Tibial artery (tissue), 4 donors: ENCODE data around the gene RACK1.
"Not testable (repeated sequence)": the region's sequence is repeated elsewhere in the genome, so short reads cannot be mapped to it uniquely, and the experiment has no call there.

Experiments used
- DNase-seq, 2 donors: peaks; one replicate each; pipeline ENCODE4 v3.0.0-alpha.2; 2019
- H3K27ac ChIP-seq, 2 donors: fragments of 200-600 bp; sonication (generic) in 1 of 2; 1 replicate in 1 of 2; 2 replicates in 1 of 2; pipeline ENCODE4 v1.5.1; 2018 to 2019; ENCODE audit warnings: mild to moderate bottlenecking in 1 of 2
- H3K27me3 ChIP-seq, 2 donors: fragments of 200-600 bp; sonication (generic) in 1 of 2; one replicate each; pipeline versions ENCODE4 v1.5.1 to v1.6.0; 2016 to 2019
- H3K36me3 ChIP-seq, 3 donors: fragments of 200-600 bp; sonication (generic) in 2 of 3; one replicate each; pipeline ENCODE4 v1.5.1; 2016 to 2019; ENCODE audit warnings: mild to moderate bottlenecking in 2 of 3
- H3K4me1 ChIP-seq, 4 donors: fragments of 200-600 bp; sonication (generic) in 2 of 4; 1 replicate in 3 of 4; 2 replicates in 1 of 4; pipeline ENCODE4 v1.5.1; 2016 to 2019
- H3K4me3 ChIP-seq, 2 donors: fragments of 200-600 bp; sonication (generic) in 1 of 2; 1 replicate in 1 of 2; 2 replicates in 1 of 2; pipeline ENCODE4 v1.5.1; 2018 to 2019; ENCODE audit warnings: mild to moderate bottlenecking in 2 of 2
- H3K9me3 ChIP-seq, 3 donors: fragments of 200-600 bp; sonication (generic) in 1 of 3; one replicate each; pipeline ENCODE4 v1.5.1; 2016 to 2019
- CTCF ChIP-seq, 2 experiments: fragments of 200-600 bp in 1 of 2; fragments of 450-650 bp in 1 of 2; IDR thresholded peaks; one replicate each; pipeline ENCODE4 v1.5.1; 2017 to 2019; ENCODE audit warnings: antibody characterized with exemption in 2 of 2, mild to moderate bottlenecking in 1 of 2, moderate library complexity in 1 of 2
- intact Hi-C: fragments of 100-400 bp; cut with DNase I; formaldehyde crosslinking; loops from one replicate; pipeline ENCODE4 v1.15.0; 2023; ENCODE audit warnings: low total_unique reads

The RACK1 gene

GRCh38 chr5:181212934-181213333 lies 30.8 kb downstream of the RACK1 start:
- no peak overlapping the region for H3K4me3 ChIP-seq
- no peaks in the 10 kb centered on the region for H3K9me3 ChIP-seq
- no peak overlapping the region for H3K27ac ChIP-seq
- TF ChIP-seq CTCF (IDR thresholded peaks at IDR 0.05), result no peak
- intact Hi-C loops, result no loop called here
- H3K4me1 ChIP-seq, result peaks cover 0 to 20% (median 6%) of the 10 kb centered on the region in 4 donors
- no peaks in the 10 kb centered on the region for H3K36me3 ChIP-seq
- no peak for DNase-seq
- H3K27me3 ChIP-seq, result no peaks in the 10 kb centered on the region

- Histone ChIP-seq H3K36me3 (no peaks in the 10 kb centered on the region), H3K9me3 (no peaks in the 10 kb centered on the region), H3K4me3 (no peak overlapping the region), H3K27ac (no peak overlapping the region), H3K27me3 (no peaks in the 10 kb centered on the region), H3K4me1 (peaks cover 0 to 13% (median 6%) of the 10 kb centered on the region in 4 donors)
- no peak for TF ChIP-seq CTCF (IDR thresholded peaks at IDR 0.05)
- intact Hi-C loops, result no loop called here
- no peak for DNase-seq
Observed at GRCh38 chr5:181212080-181212479, 31.6 kb downstream of the RACK1 start.

- H3K27me3 ChIP-seq, result no peaks in the 10 kb centered on the region
- peaks cover 0 to 8% (median 5%) of the 10 kb centered on the region in 4 donors for H3K4me1 ChIP-seq
- H3K9me3 ChIP-seq, result no peaks in the 10 kb centered on the region
- no peak overlapping the region for H3K27ac ChIP-seq
- intact Hi-C loops, result no loop called here
- DNase-seq, result no peak
- no peak overlapping the region for H3K4me3 ChIP-seq
- no peak for TF ChIP-seq CTCF (IDR thresholded peaks at IDR 0.05)
- no peaks in the 10 kb centered on the region for H3K36me3 ChIP-seq
Observed at GRCh38 chr5:181211208-181211607, 32.5 kb downstream of the RACK1 start.

GRCh38 chr5:181210698-181211097 lies 33.0 kb downstream of the RACK1 start:
- intact Hi-C loops, H3K27me3 ChIP-seq, DNase-seq, H3K27ac ChIP-seq, H3K4me1 ChIP-seq, H3K4me3 ChIP-seq, H3K36me3 ChIP-seq, H3K9me3 ChIP-seq: not testable (repeated sequence)

- not testable (repeated sequence) for H3K4me3 ChIP-seq, H3K9me3 ChIP-seq
Observed at GRCh38 chr5:181210148-181210547, 33.6 kb downstream of the RACK1 start.

GRCh38 chr5:181209006-181209405 lies 34.7 kb downstream of the RACK1 start:
- DNase-seq, H3K27ac ChIP-seq, H3K4me3 ChIP-seq, intact Hi-C loops, H3K27me3 ChIP-seq, H3K9me3 ChIP-seq, H3K36me3 ChIP-seq: not testable (repeated sequence)
- peaks cover 0 to 24% (median 17%) of the 10 kb centered on the region in 4 donors for H3K4me1 ChIP-seq

More at GRCh38 chr5:181210148-181210547, 33.6 kb downstream of the RACK1 start:
- H3K27ac ChIP-seq, H3K27me3 ChIP-seq, DNase-seq, intact Hi-C loops, H3K36me3 ChIP-seq: not testable (repeated sequence)
- H3K4me1 ChIP-seq, result peaks cover 0 to 14% (median 13%) of the 10 kb centered on the region in 4 donors

GRCh38 chr5:181207960-181208253 lies 35.8 kb downstream of the RACK1 start:
- Histone ChIP-seq H3K27me3 (no peaks in the 10 kb centered on the region), H3K9me3 (no peaks in the 10 kb centered on the region), H3K27ac (peak overlapping the region; percentile 86 to 91), H3K36me3 (no peaks in the 10 kb centered on the region), H3K4me3 (peak overlapping the region; percentile 69 to 84), H3K4me1 (peaks cover 0 to 27% (median 23%) of the 10 kb centered on the region in 4 donors)
- intact Hi-C loops, result loop anchor here (2.0 kb wide), 1 partner anchor 19 kb away; no protein-coding TSS in a partner anchor
- no peak for DNase-seq
- TF ChIP-seq CTCF (IDR thresholded peaks at IDR 0.05), result no peak
